Effector memory CD8-positive, alpha-beta T cell (primary cell): ENCODE measurements around the gene YIF1A.

ENCODE experiments used
- ATAC-seq: fragments of 150-1000 bp; cut with Tn5 transposase; replicated peaks from 2 replicates; pipeline ENCODE4 v1.10.0; 2021; ENCODE audit warnings: mild to moderate bottlenecking, moderate library complexity
- DNase-seq, 3 experiments: peaks; one replicate each; pipeline ENCODE4 v3.0.0; 2021
- H3K27ac Mint-ChIP-seq, 2 donors: one replicate each; pipeline ENCODE4 v1.8.0; 2022; ENCODE audit warnings: mild to moderate bottlenecking in 2 of 2, mixed read lengths in 2 of 2, moderate library complexity in 2 of 2
- H3K27me3 Mint-ChIP-seq, 2 donors: one replicate each; pipeline ENCODE4 v1.8.0; 2022; ENCODE audit warnings: mixed read lengths in 2 of 2
- H3K36me3 Mint-ChIP-seq: one replicate; pipeline ENCODE4 v1.8.0; 2022; ENCODE audit warnings: mild to moderate bottlenecking, moderate library complexity, mixed read lengths; ENCODE audit not compliant: insufficient read depth
- H3K4me1 Mint-ChIP-seq, 2 donors: one replicate each; pipeline ENCODE4 v1.8.0; 2022; ENCODE audit warnings: low read depth in 2 of 2, mixed read lengths in 2 of 2
- H3K4me3 Mint-ChIP-seq, 2 donors: one replicate each; pipeline ENCODE4 v1.8.0; 2022; ENCODE audit warnings: mild to moderate bottlenecking in 2 of 2, mixed read lengths in 2 of 2, moderate library complexity in 2 of 2
- H3K9me3 Mint-ChIP-seq, 2 donors: one replicate each; pipeline ENCODE4 v1.8.0; 2022; ENCODE audit warnings: mixed read lengths in 2 of 2

YIF1A gene

DNA sequence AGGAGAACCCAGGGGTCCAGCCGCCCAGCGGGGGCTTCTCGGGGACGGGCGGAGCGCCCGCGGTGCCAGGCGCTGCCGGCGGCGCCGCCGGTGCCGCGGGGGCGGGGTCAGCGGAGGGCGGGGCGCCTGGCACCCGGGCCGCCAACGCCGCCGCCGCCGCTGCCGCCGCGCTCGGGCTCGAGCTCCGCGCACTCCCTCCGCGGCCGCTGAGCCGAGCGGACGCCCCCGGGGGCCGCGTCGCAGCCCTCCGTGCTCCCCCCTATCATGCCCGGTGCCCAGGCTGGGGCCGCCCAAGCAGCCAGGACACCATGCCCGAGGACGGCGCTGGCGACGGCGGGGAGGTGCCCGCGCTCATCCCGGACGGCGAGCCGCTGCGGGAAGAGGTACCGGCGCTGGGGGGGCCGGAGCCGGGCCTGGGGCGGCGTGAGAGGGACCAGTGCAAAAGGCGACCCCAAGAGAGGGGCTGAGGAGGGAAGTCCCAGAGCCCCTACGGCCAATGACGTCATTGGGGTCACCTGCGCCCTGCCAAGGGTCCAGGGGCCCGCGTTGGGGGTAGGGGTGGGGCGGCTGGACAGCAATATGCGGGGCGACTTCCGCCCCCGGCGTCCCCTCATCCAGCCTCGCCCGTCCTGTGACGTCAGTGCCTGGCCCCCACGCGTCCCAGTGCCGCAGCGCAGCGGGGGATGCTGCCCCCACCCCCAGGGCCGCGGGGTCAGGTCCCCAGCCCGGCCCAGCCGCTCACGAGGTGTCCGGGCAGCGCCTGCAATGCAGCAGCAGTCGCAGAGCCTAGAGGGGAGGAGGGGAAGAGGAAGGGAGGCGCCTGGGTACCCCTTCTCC, 3.0 kb upstream of the YIF1A start, which contains the start of gene TMEM151A:
Gene TMEM151A, plus strand, starts transcription at position 189 of the 837 bp plus-strand sequence. Its CDS starts 120 bp downstream, at position 309.
- peak within 1 kb of the TSS; percentile 87 to 89 for H3K4me3 Mint-ChIP-seq
- peak within 1 kb of the TSS in 1 of 2 donors; percentile 35 for H3K27ac Mint-ChIP-seq
- DNase-seq (no peak), ATAC-seq (no peak)
- H3K9me3 Mint-ChIP-seq: no peaks in the 10 kb centered on the region
- peaks cover 31 to 35% of the 10 kb centered on the region in 2 donors for H3K4me1 Mint-ChIP-seq
- peaks cover 16% of the 10 kb centered on the region for H3K36me3 Mint-ChIP-seq
- H3K27me3 Mint-ChIP-seq: peaks cover 16 to 36% of the 10 kb centered on the region in 2 donors

GRCh38 chr11:66291303-66291705, 2.4 kb upstream of the YIF1A start:
- H3K27me3 Mint-ChIP-seq: peaks cover 16 to 32% of the 10 kb centered on the region in 2 donors
- no peak for DNase-seq
- H3K36me3 Mint-ChIP-seq: peaks cover 16% of the 10 kb centered on the region
- H3K4me1 Mint-ChIP-seq: peaks cover 31 to 38% of the 10 kb centered on the region in 2 donors
- no peak for ATAC-seq
- no peak overlapping the region for H3K27ac Mint-ChIP-seq
- no peaks in the 10 kb centered on the region for H3K9me3 Mint-ChIP-seq
- H3K4me3 Mint-ChIP-seq: peak overlapping the region in 1 of 2 donors; percentile 89

DNA sequence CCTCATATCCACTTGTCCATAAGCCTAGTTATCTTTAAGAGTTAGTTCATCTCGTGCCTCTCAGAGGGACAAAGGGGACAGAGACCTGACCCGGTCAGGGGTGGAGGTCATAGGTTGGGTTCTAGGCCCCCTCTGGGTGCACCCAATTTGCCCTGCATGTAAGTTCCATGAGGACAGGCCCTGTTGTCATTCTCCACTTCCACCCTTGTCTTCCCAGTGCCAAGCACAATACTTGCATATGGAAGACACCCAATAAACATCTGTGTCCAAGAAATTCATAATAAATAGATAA, 1.3 kb upstream of the YIF1A start:
- Mint-ChIP-seq H3K36me3 (peaks cover 17% of the 10 kb centered on the region), H3K27me3 (peaks cover 16 to 27% of the 10 kb centered on the region in 2 donors), H3K4me1 (peaks cover 31 to 38% of the 10 kb centered on the region in 2 donors), H3K9me3 (no peaks in the 10 kb centered on the region), H3K4me3 (peak overlapping the region; percentile 87 to 89), H3K27ac (peak overlapping the region in 1 of 2 donors; percentile 89)
- DNase-seq (no peak), ATAC-seq (no peak)

- peak overlapping the region; percentile 87 to 89 for H3K4me3 Mint-ChIP-seq
- peak overlapping the region; percentile 89 to 93 for H3K27ac Mint-ChIP-seq
- DNase-seq: peak in 2 of 3 experiments; percentile 66
- H3K4me1 Mint-ChIP-seq: peaks cover 31 to 38% of the 10 kb centered on the region in 2 donors
- H3K36me3 Mint-ChIP-seq: peaks cover 19% of the 10 kb centered on the region
- peak; percentile 48 for ATAC-seq
- H3K9me3 Mint-ChIP-seq: no peaks in the 10 kb centered on the region
- peaks cover 16 to 25% of the 10 kb centered on the region in 2 donors for H3K27me3 Mint-ChIP-seq
These were observed 796 bp upstream of the YIF1A start for GRCh38 chr11:66289548-66290329.

- peak overlapping the region; percentile 87 to 89 for H3K4me3 Mint-ChIP-seq
- H3K4me1 Mint-ChIP-seq: peaks cover 34 to 39% of the 10 kb centered on the region in 2 donors
- peaks cover 9 to 10% of the 10 kb centered on the region in 2 donors for H3K27me3 Mint-ChIP-seq
- ATAC-seq (no peak), DNase-seq (no peak)
- peak overlapping the region; percentile 89 to 93 for H3K27ac Mint-ChIP-seq
- H3K36me3 Mint-ChIP-seq: peaks cover 30% of the 10 kb centered on the region
- no peaks in the 10 kb centered on the region for H3K9me3 Mint-ChIP-seq
These were observed 863 bp downstream of the YIF1A start for GRCh38 chr11:66287889-66288670.

- peaks cover 36 to 40% of the 10 kb centered on the region in 2 donors for H3K4me1 Mint-ChIP-seq
- peak overlapping the region; percentile 87 to 89 for H3K4me3 Mint-ChIP-seq
- H3K9me3 Mint-ChIP-seq: no peaks in the 10 kb centered on the region
- H3K27ac Mint-ChIP-seq: no peak overlapping the region
- no peak for DNase-seq
- H3K36me3 Mint-ChIP-seq: peaks cover 38% of the 10 kb centered on the region
- no peak for ATAC-seq
- peaks cover 1 to 3% of the 10 kb centered on the region in 2 donors for H3K27me3 Mint-ChIP-seq
These were observed 1.6 kb downstream of the YIF1A start for GRCh38 chr11:66287211-66287888.

DNA sequence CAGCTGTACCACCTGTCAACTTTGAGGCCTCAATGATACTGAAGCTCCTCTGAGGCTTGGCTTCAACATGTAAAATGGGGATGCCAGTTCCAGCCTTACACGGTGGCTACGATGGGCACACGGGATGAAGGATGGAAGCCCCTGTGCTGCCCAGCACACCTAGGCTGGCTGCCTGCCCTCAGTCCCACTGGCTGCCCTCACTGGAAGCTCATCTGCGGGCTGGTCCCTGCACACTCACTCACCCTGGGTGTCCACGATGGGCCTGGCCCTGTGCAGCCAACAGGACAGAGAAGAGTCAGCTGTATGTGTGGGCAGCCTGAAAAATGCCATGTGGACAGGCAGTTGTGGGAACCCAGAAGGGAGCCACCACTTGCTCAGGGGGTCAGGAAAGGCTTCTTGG, 2.2 kb downstream of the YIF1A start:
- H3K27ac Mint-ChIP-seq: no peak overlapping the region
- H3K36me3 Mint-ChIP-seq: peaks cover 44% of the 10 kb centered on the region
- no peak for DNase-seq
- no peaks in the 10 kb centered on the region for H3K27me3 Mint-ChIP-seq
- no peaks in the 10 kb centered on the region for H3K9me3 Mint-ChIP-seq
- ATAC-seq: no peak
- peaks cover 39 to 45% of the 10 kb centered on the region in 2 donors for H3K4me1 Mint-ChIP-seq
- H3K4me3 Mint-ChIP-seq: peak overlapping the region in 1 of 2 donors; percentile 87

GRCh38 chr11:66285250-66285947, 3.5 kb downstream of the YIF1A start:
- ATAC-seq: no peak
- no peaks in the 10 kb centered on the region for H3K9me3 Mint-ChIP-seq
- DNase-seq: no peak
- H3K4me3 Mint-ChIP-seq: no peak overlapping the region
- peaks cover 52% of the 10 kb centered on the region for H3K36me3 Mint-ChIP-seq
- H3K27ac Mint-ChIP-seq: peak overlapping the region in 1 of 2 donors; percentile 71
- no peaks in the 10 kb centered on the region for H3K27me3 Mint-ChIP-seq
- H3K4me1 Mint-ChIP-seq: peaks cover 39 to 50% of the 10 kb centered on the region in 2 donors

DNA sequence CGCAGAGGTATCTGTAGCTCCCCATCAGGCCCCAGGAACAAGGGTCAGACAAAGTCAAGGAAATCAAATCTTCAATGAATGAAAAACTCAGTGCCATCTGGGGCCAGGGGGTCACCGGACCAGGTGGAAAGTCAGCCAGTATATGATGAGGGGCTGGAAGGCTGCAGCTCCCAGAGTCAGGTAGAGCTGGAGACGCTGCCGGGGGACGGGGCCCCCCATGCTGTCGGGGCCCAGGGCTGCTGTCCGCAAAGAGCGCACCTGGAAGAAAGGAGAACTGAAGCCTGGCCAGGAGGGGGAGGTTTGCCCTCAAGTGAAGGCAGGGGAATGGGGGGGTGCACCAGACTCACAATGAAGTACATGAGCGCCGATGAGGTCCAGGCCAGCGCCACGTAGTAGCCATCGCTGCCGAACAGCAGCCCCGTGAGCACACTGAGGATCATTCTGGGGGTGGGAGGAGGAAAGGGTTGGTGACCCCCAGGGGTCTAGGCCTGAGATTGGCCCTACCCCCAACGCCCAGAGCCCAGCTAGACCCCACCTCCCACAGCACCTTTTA, 4.3 kb downstream of the YIF1A start:
- no peaks in the 10 kb centered on the region for H3K27me3 Mint-ChIP-seq
- peaks cover 52% of the 10 kb centered on the region for H3K36me3 Mint-ChIP-seq
- ATAC-seq: no peak
- DNase-seq: no peak
- H3K27ac Mint-ChIP-seq: peak overlapping the region in 1 of 2 donors; percentile 46
- H3K9me3 Mint-ChIP-seq: no peaks in the 10 kb centered on the region
- H3K4me3 Mint-ChIP-seq: no peak overlapping the region
- peaks cover 33 to 44% of the 10 kb centered on the region in 2 donors for H3K4me1 Mint-ChIP-seq

DNA sequence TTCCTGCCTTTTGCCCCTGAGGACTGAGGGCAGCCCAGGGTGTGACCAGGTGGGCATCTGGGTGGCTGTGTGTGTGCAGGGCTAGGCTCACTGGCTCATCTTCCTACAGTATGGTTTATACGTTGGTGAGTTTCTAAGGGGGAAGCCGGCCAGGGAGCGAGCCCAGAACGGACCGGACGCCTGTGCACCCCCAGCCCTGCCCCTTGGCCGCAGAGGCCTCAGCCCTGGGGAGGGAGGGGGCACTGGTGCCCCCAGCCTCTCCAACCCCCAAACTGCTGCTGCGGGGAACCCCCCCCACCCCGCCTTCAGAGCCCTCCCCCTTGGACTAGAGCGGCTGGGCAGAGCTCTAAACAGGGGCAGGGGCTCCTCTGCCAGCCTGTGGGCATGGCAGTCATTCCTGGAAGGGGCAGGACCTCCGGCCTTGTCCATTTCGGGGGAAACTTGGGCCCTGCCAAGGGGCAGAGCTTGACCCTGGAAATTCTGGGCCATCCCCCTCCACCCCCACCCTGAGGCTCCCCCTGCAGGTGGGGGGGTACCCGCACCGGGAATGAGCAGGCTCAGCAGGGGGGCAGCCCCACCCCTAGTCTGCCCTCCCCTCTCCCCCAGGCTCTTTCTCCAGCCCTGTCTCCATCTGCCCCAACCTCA, 5.4 kb downstream of the YIF1A start:
- ATAC-seq: no peak
- no peaks in the 10 kb centered on the region for H3K27me3 Mint-ChIP-seq
- H3K4me3 Mint-ChIP-seq: peak overlapping the region in 1 of 2 donors; percentile 51
- DNase-seq: no peak
- no peaks in the 10 kb centered on the region for H3K9me3 Mint-ChIP-seq
- H3K27ac Mint-ChIP-seq: peak overlapping the region; percentile 87 to 96
- H3K4me1 Mint-ChIP-seq: peaks cover 33 to 44% of the 10 kb centered on the region in 2 donors
- H3K36me3 Mint-ChIP-seq: peaks cover 53% of the 10 kb centered on the region

DNA sequence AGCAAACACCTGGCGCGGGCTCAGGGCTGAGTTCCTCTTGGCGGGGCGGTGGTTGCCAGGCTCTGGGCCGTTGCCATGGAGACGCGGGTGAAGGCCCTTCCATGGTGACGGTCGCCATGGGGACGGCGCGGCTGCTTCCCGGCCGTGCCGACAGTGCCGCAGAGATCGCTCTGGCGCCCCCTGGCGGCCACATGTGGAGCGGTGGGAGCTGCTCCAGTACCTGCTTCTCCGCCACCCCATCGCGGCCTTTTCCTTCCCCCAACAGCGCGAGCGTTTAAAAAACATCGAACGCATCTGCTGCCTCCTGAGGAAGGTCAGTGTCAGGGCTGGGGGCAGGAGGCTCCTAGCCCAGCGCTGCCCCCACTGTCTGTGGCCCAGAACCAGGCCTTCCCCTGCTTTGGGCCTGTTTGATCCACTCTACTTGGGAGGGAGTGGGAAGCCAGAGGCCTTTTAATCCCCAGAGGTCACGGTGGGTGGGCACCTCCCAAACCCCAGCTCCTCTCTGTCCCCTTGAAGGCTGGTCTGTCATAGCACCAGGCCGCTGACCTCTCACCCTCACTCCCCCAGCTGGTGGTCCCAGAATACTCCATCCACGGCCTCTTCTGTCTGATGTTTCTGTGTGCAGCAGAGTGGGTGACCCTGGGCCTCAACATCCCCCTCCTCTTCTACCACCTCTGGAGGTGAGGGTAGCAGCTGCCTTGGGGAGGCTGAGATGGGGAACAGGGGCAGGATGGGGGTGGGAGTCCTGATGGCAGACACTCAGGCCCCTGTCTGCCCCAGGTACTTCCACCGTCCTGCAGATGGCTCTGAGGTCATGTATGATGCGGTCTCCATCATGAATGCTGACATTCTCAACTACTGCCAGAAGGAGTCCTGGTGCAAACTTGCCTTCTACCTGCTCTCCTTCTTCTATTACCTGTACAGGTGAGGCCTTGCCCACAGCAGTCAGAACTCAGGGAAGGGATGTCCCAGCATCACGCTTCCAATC, 6.2 kb downstream of the YIF1A start:
- peaks cover 48% of the 10 kb centered on the region for H3K36me3 Mint-ChIP-seq
- H3K27me3 Mint-ChIP-seq: no peaks in the 10 kb centered on the region
- H3K4me3 Mint-ChIP-seq: peak overlapping the region; percentile 55 to 58
- peak overlapping the region; percentile 87 to 96 for H3K27ac Mint-ChIP-seq
- DNase-seq: peak; percentile 97 to 100 (median 99)
- peaks cover 29 to 37% of the 10 kb centered on the region in 2 donors for H3K4me1 Mint-ChIP-seq
- no peaks in the 10 kb centered on the region for H3K9me3 Mint-ChIP-seq
- ATAC-seq: peak; percentile 84
